ENCODE measurements around the gene DENND1A.

Gene DENND1A

DNA sequence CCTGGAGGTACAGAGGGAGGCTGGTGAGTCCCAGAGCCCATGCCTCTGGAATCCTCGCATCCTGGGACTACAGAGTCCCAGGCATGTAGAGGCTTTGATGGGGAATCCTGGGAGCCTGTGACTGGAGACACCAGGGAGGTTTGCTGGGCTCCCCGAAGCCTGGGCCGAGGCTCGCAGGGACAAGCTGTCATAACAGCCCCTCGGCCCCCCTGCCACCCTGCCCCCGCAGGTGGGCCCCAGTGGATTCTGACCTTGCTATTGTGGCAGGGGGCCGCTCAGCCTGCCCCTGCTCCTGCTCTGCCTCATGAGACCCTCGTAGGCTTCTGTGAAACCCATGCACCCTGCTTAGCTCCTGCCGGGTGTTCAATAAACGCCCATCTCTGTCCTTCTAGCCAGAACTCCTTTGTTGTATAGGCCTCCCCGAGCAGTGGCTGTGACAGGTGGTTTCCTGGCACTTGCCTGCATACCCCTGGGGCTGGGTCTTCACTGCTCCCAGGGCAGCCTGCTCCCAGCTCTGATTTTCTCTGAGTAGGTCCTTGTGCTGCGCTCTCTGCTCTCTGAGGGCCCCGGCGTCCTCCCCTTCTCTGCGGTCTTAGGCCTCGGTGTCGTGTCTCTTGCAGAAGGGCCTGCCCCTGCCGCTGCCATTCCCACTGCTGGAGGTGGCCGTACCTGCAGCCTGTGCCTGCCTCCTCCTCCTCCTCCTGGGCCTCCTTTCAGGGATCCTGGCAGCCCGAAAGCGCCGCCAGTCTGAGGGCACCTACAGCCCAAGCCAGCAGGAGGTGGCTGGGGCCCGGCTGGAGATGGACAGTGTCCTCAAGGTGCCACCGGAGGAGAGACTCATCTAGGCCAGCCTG, 553.5 kb downstream of the DENND1A start:
- no peak for DNase-seq

DNA sequence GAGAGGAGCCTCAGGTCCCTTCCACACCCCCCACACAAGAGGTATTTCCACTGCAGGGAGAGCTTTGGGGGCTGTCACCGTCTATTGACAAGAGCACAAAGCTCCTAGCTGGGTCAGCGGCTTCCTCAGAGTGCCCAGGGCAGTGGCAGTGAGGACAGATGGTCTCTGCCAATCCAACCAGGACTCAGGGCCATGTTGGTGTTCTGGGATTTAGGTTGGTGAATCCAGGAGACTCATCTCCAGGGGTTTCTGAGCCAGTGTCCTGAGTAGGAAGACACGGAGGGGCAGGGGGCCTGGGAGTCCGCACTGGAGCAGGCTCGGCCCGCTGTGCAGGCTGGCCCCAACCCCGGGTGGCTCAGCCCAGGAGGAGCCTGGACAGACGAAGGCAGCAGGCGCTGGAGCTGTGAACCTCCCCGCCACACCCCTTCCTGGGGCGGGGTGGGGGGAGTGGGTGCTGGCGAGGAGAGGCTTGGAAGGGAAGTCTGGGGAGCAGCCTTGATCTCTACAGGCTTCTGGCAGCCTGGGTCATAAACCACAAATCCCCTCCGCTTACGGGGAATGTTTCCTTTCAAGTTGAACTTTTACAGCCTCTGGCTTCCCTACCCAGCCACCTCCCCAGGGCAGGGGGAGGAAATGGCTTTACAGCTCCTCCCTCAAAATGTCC, 554.3 kb downstream of the DENND1A start:
- DNase-seq, result no peak

DNA sequence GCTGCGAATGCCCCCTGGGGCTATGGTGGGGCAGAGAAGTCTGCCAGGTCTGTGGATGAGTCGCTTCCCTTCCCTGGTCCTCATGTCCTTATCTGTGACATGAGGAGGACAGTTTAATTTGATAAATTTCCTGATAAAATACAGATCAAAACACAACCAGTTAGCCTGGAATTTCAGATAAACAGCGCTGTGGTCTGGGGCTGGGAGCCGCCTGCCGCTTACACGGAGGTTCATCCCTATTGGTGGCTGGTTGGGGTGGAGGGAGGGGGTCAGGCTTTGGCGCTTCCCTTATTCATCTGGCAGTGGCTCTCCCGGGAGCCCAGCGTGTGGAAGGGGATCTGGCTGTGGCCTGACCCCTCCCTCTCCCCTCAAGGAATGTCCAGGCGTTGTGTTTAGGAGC, 556.0 kb downstream of the DENND1A start:
- DNase-seq, result no peak

DNA sequence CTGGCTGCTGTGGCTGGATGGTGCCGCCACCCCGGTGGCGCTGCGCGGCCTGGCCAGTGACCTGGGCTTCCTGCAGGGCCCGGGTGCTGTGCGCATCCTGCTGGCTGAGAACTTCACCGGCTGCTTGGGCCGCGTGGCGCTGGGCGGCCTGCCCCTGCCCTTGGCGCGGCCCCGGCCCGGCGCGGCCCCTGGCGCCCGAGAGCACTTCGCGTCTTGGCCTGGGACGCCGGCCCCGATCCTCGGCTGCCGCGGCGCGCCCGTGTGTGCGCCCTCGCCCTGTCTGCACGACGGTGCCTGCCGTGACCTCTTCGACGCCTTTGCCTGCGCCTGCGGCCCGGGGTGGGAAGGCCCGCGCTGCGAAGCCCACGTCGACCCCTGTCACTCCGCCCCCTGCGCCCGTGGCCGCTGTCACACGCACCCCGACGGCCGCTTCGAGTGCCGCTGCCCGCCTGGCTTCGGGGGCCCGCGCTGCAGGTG, 556.4 kb downstream of the DENND1A start:
- DNase-seq, result no peak

DNA sequence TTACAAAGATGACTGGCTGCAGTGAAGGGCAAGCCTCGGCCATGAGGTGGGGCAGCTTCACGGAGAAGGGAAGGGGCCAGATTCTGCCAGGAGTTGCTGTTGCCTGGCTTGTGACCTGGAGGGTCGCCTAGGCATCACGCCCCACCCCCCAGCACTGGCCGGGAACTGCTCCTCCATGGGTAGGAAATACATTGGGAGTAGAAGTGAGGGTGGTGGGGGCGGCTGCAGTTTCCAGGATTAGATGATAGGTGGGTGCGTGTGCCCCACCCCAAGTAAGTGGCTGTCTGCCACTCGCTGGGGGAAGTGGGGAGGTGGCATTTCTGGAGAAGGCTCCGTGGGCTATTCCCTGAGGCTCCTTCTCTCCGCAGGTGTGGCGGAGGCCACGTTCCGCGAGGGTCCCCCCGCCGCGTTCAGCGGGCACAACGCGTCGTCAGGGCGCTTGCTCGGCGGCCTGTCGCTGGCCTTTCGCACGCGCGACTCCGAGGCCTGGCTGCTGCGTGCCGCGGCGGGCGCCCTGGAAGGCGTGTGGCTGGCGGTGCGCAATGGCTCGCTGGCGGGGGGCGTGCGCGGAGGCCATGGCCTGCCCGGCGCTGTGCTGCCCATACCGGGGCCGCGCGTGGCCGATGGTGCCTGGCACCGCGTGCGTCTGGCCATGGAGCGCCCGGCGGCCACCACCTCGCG, 557.0 kb downstream of the DENND1A start:
- no peak for DNase-seq

DNA sequence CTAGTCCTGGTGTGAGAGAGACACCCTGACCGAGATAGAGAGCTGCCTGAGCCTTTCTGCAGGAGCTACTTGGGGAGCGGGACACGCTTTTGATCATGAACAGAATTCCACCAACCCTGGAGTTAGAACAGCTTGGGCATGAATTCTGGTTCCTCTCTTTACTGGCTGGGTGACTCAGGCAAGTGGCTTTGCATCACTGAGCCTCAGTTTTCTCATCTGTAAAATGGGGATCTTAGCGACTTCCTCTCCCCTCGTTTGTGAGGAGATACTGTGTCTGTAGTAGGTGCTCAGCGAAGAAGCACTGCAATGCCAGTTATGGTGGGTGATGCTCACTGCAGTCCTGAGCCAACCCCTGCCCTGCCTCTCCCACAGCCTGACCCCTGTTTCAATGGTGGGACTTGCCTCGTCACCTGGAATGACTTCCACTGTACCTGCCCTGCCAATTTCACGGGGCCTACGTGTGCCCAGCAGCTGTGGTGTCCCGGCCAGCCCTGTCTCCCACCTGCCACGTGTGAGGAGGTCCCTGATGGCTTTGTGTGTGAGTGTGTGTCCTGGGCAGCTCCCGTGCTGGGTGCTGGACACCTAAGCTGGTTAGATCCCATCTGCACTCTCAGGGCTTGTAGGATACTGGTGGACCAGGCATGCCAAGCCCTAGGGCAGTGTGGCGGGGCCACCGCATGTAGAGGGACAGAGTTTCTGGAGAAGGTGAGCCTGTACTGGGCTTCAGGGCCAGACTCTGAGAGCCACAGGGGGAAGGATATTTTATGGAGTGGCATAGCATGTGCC, 557.9 kb downstream of the DENND1A start:
- DNase-seq, result no peak

DNA sequence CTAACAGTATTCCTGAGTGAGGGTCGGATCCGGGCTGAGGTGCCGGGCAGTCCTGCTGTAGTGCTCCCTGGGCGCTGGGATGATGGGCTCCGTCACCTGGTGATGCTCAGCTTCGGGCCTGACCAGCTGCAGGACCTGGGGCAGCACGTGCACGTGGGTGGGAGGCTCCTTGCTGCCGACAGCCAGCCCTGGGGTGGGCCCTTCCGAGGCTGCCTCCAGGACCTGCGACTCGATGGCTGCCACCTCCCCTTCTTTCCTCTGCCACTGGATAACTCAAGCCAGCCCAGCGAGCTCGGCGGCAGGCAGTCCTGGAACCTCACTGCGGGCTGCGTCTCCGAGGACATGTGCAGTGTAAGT, 558.7 kb downstream of the DENND1A start:
- DNase-seq, result no peak

DNA sequence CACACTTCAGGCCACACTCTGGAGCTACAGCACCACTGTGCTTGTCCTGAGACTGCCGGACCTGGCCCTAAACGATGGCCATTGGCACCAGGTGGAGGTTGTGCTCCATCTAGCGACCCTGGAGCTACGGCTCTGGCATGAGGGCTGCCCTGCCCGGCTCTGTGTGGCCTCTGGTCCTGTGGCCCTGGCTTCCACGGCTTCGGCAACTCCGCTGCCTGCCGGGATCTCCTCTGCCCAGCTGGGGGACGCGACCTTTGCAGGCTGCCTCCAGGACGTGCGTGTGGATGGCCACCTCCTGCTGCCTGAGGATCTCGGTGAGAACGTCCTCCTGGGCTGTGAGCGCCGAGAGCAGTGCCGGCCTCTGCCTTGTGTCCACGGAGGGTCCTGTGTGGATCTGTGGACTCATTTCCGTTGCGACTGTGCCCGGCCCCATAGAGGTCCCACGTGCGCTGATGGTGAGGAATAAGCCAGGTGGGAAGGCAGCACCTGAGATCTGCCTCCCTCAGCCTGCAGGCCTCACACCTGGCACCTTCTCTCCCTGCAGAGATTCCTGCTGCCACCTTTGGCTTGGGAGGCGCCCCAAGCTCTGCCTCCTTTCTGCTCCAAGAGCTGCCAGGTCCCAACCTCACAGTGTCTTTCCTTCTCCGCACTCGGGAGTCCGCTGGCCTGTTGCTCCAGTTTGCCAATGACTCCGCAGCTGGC, 559.2 kb downstream of the DENND1A start:
- no peak for DNase-seq

DNA sequence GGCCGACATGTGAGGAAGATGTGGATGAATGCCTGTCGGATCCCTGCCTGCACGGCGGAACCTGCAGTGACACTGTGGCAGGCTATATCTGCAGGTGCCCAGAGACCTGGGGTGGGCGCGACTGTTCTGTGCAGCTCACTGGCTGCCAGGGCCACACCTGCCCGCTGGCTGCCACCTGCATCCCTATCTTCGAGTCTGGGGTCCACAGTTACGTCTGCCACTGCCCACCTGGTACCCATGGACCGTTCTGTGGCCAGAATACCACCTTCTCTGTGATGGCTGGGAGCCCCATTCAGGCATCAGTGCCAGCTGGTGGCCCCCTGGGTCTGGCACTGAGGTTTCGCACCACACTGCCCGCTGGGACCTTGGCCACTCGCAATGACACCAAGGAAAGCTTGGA, 559.8 kb downstream of the DENND1A start:
- DNase-seq, result no peak

DNA sequence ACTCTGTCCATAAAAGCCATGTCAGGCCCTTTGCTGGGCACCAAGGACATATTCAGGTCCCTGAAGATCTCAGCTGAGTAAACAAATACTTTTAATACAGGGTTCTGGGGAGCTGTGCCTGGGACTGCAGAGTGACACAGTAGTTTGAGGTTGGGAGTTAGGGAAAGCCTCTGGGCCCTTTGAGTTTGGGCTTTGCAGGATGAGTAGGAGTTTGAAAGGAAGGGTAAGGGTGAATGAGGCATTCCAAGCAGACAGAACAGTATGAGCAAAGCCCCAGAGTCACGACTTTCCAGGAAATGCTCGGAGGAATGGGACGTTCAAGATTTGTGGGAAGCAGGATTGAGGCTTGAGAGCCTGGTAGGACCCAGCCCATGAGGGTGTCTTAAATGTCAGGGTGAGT, 560.6 kb downstream of the DENND1A start:
- DNase-seq, result no peak

DNA sequence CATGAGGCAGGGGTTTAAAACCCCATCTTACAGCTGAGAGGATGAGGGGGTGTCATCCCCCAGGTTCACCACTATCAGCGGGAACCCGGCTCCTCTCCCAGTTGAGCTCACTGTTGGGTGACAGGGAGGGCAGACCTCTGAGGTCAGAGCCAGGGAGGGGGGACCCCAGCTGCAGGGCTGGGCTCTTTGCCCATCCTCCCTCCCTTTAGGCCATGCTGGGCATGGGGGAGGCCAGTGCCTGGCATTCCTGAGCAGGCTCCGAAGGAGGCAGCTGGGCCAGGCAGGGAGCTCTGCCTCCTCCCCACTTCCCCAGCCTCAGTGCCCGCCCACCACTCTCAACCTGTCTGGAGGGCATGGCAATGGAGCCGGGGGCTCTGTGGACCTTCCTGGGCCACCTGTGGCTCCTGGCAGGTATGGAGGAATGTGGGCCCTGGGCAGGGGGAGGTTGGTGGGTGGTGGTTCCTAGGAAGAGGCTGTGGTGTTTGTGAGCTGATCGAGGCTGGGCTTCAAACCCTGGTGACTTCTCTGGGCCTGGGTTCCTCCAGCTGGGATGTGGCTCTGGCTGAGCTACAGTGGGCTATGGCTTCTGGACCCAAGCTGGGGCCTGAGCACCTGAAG, 561.3 kb downstream of the DENND1A start:
- no peak for DNase-seq

DNA sequence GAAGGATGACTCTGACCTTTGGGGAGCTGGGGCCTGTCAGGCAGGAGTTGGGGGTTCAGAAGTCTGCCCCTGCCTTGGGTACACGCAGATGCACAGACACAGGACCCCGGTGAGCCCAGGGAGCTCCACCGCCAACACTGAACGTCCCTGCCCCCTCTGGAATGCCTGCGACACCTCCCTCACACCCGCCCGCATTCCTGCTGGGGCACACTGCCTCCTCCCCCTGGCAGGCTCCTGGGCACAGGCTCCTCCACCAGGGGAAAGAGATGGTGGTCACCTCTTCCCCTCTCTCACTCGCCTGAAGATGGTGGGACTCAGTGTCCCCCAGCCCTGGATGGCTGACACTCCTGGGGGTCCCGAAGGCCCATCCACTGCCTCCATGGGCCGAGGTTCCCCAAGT, 561.9 kb downstream of the DENND1A start:
- no peak for DNase-seq

DNA sequence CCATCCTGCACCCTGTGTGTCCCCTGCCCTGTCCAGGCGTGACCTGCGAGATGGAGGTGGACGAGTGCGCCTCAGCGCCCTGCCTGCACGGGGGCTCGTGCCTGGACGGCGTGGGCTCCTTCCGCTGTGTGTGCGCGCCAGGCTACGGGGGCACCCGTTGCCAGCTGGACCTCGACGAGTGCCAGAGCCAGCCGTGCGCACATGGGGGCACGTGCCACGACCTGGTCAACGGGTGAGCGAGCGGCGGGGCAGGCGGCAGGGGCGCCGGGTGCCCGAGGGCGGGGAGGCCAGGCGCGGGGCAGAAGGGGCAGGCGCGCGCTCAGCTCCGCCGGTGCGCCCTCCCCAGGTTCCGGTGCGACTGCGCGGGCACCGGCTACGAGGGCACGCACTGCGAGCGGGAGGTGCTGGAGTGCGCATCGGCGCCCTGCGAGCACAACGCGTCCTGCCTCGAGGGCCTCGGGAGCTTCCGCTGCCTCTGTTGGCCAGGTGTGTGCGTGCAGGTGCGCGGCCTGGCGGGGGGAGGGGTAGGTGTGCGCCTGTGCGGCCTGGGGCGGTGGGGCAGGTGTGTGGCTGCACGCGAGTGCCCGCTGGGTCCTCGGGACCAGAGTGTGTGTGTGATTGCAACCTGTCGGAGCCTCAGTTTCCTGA, 563.9 kb downstream of the DENND1A start:
- DNase-seq, result no peak

DNA sequence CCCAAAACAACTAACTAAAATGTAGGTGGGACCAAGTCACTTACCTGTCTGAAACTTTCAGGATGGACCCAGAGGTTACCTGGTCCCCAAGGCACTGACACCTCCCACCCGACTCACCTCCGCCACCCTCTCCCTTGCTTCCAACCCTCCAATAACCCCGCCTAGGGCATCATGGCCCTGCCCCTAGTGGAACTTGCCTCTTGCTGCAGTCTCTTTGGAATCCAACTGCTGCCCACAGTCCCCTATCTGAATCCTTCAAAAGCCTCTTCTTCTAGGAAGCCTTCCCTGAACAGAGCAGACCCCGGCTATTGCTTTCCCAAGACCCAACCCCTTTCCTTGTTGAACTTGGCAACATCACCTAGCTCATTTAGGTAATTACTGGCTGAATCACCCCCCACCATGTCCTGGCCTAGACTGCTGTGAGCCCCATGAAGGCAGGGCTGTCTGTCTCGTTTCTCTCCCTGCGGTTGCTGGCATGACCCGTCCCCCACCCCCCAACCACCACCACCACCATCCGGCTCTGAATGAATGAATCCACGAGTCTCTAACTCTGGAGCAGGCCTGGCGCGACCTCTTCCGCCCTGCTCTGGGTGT, 564.5 kb downstream of the DENND1A start:
- no peak for DNase-seq

DNA sequence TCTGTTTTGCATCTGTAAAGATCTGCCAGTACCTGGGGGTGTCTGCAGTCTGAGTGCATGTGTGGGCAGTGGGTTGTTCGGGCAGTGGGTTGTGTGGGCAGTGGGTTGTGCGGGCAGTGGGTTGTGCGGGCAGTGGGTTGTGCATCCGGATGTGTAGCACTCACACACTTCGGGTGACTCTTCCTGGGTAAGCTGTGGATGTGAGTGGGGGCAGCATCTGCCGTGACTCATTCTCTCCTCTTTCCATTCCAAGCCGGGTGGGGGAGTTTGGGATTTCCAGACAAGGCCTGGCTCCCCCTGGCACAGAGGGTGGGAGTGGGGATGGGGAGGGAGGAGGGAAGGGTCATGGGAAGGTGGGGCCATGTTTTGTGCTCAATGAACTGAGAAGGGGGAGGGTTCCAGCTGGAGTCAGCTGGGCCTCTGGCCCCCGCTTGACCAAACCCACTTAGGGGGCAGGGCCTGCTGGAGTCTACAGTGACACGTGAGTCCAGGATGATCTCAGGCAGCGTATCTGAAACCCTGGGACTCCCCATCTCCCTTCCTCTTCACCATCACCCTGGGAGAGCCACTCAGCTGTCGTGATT, 565.6 kb downstream of the DENND1A start:
- no peak for DNase-seq

DNA sequence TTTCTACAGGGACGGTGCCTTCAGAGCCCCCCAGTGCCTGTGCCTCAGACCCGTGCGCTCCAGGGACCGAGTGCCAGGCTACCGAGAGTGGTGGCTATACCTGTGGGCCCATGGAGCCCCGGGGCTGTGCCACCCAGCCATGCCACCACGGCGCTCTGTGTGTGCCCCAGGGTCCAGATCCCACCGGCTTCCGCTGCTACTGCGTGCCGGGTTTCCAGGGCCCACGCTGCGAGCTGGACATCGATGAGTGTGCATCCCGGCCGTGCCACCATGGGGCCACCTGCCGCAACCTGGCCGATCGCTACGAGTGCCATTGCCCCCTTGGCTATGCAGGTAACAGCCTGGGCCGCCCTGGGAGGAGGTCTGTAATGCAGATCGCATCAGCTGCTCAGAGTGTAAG, 567.1 kb downstream of the DENND1A start:
- no peak for DNase-seq

DNA sequence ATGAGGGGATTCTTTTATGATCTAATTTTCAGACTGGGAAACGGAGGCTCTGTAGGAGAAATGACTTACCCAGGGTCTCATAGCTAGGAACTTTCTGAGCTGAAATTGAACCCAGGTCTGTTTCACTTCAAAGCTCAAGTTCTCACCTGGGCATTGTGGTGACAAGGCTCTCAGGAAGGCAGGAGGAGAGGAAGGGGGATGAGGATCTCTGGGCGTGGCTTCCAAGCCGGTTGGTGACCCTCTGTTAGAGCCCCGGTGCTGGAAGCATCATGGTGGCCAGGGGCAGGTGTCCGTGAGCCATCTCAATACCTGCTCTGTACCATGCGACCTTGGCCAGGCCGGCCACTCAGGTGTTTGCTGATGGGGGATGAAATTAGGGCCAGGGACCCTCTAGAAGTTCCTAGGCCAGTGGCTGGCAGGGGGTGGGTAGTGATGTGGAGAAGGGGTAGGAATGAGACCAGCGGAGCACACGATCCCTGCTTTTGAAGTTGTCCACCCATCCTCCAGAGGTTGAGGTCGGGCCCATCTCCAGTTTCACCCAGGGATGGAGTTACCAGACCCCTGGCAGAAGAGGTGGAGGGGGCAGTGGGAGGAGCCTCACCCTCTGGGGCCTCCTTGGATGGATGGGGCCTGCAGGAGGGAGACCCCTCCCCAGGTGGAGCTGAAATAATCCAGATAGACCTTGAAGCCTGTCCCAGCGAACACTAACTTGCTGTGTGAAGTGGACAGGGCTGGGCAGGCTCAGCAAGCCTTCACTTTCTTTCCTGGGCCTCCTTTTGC, 568.0 kb downstream of the DENND1A start:
- DNase-seq, result no peak

DNA sequence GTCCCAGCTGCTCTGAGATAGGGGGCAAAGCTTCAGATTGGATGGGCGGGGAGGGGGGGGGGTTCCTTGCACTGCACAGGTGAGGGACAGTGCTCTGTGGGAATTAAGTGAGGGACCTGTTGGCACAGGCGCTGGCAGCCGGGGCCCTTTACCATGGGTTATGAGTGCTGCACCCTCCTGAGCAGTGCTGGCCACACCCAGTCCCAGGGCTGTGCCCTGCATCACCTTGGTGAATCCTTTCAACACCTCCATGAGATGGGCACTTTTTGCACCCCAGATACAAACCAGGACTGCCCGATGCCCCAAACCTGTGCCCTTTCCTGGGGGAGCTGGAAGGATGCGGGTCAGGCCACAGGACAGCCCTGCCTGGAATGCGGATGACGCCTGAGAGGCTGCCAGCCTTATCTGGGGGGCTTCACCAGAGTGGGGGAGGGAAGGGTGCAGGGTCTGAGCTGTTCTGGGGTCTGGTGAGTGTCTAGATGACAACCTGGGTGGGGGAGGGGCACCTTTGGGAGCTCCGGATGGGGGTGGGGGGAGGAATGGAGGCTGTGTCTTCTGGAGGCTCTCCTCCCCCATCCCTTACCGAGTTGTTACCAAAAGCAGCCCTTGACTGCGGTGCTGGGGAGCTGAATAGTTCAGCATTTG, 568.7 kb downstream of the DENND1A start:
- DNase-seq, result no peak

Data from CD4-positive, alpha-beta T cell treated with Interleukin-4 for 4 hours (primary cell).